HEK293 (cell line): ENCODE data around the gene NDFIP2.

Source experiments
- CTCF ChIA-PET: fragments of 350-600 bp; formaldehyde crosslinking; extraction: SDS; loops from one replicate; lab custom pipeline; 2021; ENCODE audit warnings: antibody characterized with exemption; lab: Yijun Ruan, JAX
- POLR2A ChIA-PET: fragments of 300-600 bp; formaldehyde crosslinking; extraction: SDS; loops from one replicate; lab custom pipeline; 2020; ENCODE audit warnings: antibody characterized with exemption, inconsistent platforms; lab: Yijun Ruan, JAX
- H3K27ac ChIP-seq: fragments of 200-500 bp; sonication (Bioruptor generic); 2 replicates; pipeline ENCODE4 v1.5.1; 2014; ENCODE audit warnings: low read depth, low read length, control low read depth, inconsistent platforms; ENCODE audit errors: extremely low read depth
- H3K36me3 ChIP-seq, 2 experiments: fragments of 200-500 bp in 1 of 2; sonication (Bioruptor generic) in 1 of 2; 1 replicate in 1 of 2; 2 replicates in 1 of 2; pipeline ENCODE4 v1.5.1; 2014 to 2017; ENCODE audit warnings: inconsistent platforms in 2 of 2, low read length in 2 of 2; ENCODE audit not compliant: control insufficient read depth in 2 of 2, insufficient read depth in 1 of 2
- H3K4me1 ChIP-seq: fragments of 200-500 bp; sonication (Bioruptor generic); 2 replicates; pipeline ENCODE4 v1.5.1; 2014; ENCODE audit warnings: mild to moderate bottlenecking, low read length, inconsistent platforms; ENCODE audit not compliant: control insufficient read depth, insufficient read depth
- H3K4me3 ChIP-seq: 2 replicates; pipeline ENCODE4 v1.5.1; 2011; ENCODE audit warnings: low read depth, mild to moderate bottlenecking, control low read depth, low read length, moderate library complexity
- H3K9me3 ChIP-seq: fragments of 200-500 bp; sonication (Bioruptor generic); 2 replicates; pipeline ENCODE4 v1.5.1; 2014; ENCODE audit warnings: low read depth, low read length, inconsistent platforms; ENCODE audit not compliant: control insufficient read depth, insufficient read depth
- FEZF1 ChIP-seq: fragments of 450-650 bp; formaldehyde crosslinking; IDR thresholded peaks from 2 replicates; pipeline ENCODE4 v1.5.1; 2016; ENCODE audit warnings: missing biosample characterization, missing genetic modification characterization
- GFI1B ChIP-seq: fragments of 450-650 bp; formaldehyde crosslinking; IDR thresholded peaks from 2 replicates; pipeline ENCODE4 v1.5.1; 2016; ENCODE audit warnings: missing biosample characterization, missing genetic modification characterization
- GLIS1 ChIP-seq: fragments of 450-650 bp; formaldehyde crosslinking; IDR thresholded peaks from 2 replicates; pipeline ENCODE4 v1.5.1; 2016; ENCODE audit warnings: missing biosample characterization, missing genetic modification characterization
- HOXA7 ChIP-seq: sonication (generic); formaldehyde crosslinking; IDR thresholded peaks from 2 replicates; pipeline ENCODE4 v1.8.1; 2022; ENCODE audit warnings: missing genetic modification reagents, borderline replicate concordance
- MEIS1 ChIP-seq: sonication (generic); formaldehyde crosslinking; IDR thresholded peaks from 2 replicates; pipeline ENCODE4 v1.8.1; 2022; ENCODE audit warnings: missing genetic modification reagents, mild to moderate bottlenecking, borderline replicate concordance
- RBAK ChIP-seq: fragments of 450-650 bp; formaldehyde crosslinking; IDR thresholded peaks from 2 replicates; pipeline ENCODE4 v1.5.1; 2016; ENCODE audit warnings: missing biosample characterization, missing genetic modification characterization
- SCRT2 ChIP-seq: fragments of 450-650 bp; formaldehyde crosslinking; IDR thresholded peaks from 2 replicates; pipeline ENCODE4 v1.5.1; 2016; ENCODE audit warnings: missing biosample characterization, missing genetic modification characterization
- SETDB1 ChIP-seq: IDR thresholded peaks from one replicate; pipeline ENCODE4 v1.6.1; 2017; ENCODE audit warnings: mild to moderate bottlenecking, low read length, moderate library complexity, mixed read lengths; ENCODE audit not compliant: insufficient read length
- TRIM28 ChIP-seq: IDR thresholded peaks from 2 replicates; pipeline ENCODE4 v1.6.1; 2011; ENCODE audit warnings: low read length, control low read depth, borderline replicate concordance
- ZBTB20 ChIP-seq: fragments of 450-650 bp; formaldehyde crosslinking; IDR thresholded peaks from 2 replicates; pipeline ENCODE4 v1.5.1; 2016; ENCODE audit warnings: missing biosample characterization, missing genetic modification characterization
- ZBTB8A ChIP-seq: fragments of 450-650 bp; formaldehyde crosslinking; IDR thresholded peaks from 2 replicates; pipeline ENCODE4 v1.5.1; 2016; ENCODE audit warnings: missing biosample characterization, missing genetic modification characterization
- ZEB2 ChIP-seq: fragments of 450-650 bp; formaldehyde crosslinking; IDR thresholded peaks from 2 replicates; pipeline ENCODE4 v1.5.1; 2016; ENCODE audit warnings: missing biosample characterization, missing genetic modification characterization
- ZFP41 ChIP-seq: fragments of 450-650 bp; formaldehyde crosslinking; IDR thresholded peaks from 2 replicates; pipeline ENCODE4 v1.5.1; 2016; ENCODE audit warnings: missing biosample characterization, missing genetic modification characterization, borderline replicate concordance
- ZFP69B ChIP-seq: fragments of 450-650 bp; formaldehyde crosslinking; IDR thresholded peaks from 2 replicates; pipeline ENCODE4 v1.5.1; 2016; ENCODE audit warnings: missing biosample characterization, missing genetic modification characterization
- ZNF19 ChIP-seq: fragments of 450-650 bp; formaldehyde crosslinking; IDR thresholded peaks from 2 replicates; pipeline ENCODE4; 2016; ENCODE audit warnings: missing biosample characterization, missing genetic modification characterization, low read depth
- ZNF223 ChIP-seq: fragments of 450-650 bp; formaldehyde crosslinking; IDR thresholded peaks from 2 replicates; pipeline ENCODE4 v1.5.1; 2016; ENCODE audit warnings: missing biosample characterization, missing genetic modification characterization
- ZNF26 ChIP-seq: fragments of 450-650 bp; formaldehyde crosslinking; IDR thresholded peaks from 2 replicates; pipeline ENCODE4 v1.5.1; 2016; ENCODE audit warnings: missing biosample characterization, missing genetic modification characterization
- ZNF324 ChIP-seq: fragments of 450-650 bp; formaldehyde crosslinking; IDR thresholded peaks from 2 replicates; pipeline ENCODE4 v1.5.1; 2016; ENCODE audit warnings: missing biosample characterization, missing genetic modification characterization
- ZNF416 ChIP-seq: fragments of 450-650 bp; formaldehyde crosslinking; IDR thresholded peaks from 2 replicates; pipeline ENCODE4 v1.5.1; 2016; ENCODE audit warnings: missing biosample characterization, missing genetic modification characterization
- ZNF473 ChIP-seq: fragments of 450-650 bp; formaldehyde crosslinking; IDR thresholded peaks from 2 replicates; pipeline ENCODE4 v1.5.1; 2017; ENCODE audit warnings: missing biosample characterization, missing genetic modification characterization
- ZNF530 ChIP-seq: fragments of 450-650 bp; formaldehyde crosslinking; IDR thresholded peaks from 2 replicates; pipeline ENCODE4 v1.5.1; 2016; ENCODE audit warnings: low read depth, missing biosample characterization, missing genetic modification characterization
- ZNF596 ChIP-seq: fragments of 450-650 bp; IDR thresholded peaks from 2 replicates; pipeline ENCODE4 v1.5.0; 2018; ENCODE audit warnings: missing biosample characterization, mild to moderate bottlenecking, missing genetic modification characterization, moderate library complexity
- ZNF621 ChIP-seq: fragments of 450-650 bp; formaldehyde crosslinking; IDR thresholded peaks from 2 replicates; pipeline ENCODE4 v1.5.1; 2017; ENCODE audit warnings: missing biosample characterization, missing genetic modification characterization
- TF ChIP-seq, protein P1 (sequence below): fragments of 450-650 bp; formaldehyde crosslinking; IDR thresholded peaks from 2 replicates; pipeline ENCODE4 v1.5.1; 2016; ENCODE audit warnings: missing biosample characterization, missing genetic modification characterization
- TF ChIP-seq, protein P2 (sequence below): fragments of 450-650 bp; formaldehyde crosslinking; IDR thresholded peaks from 2 replicates; pipeline ENCODE4 v1.5.1; 2016; ENCODE audit warnings: missing biosample characterization, missing genetic modification characterization, borderline replicate concordance
- TF ChIP-seq, protein P3 (sequence below): sonication (generic); formaldehyde crosslinking; IDR thresholded peaks from 2 replicates; pipeline ENCODE4 v1.8.1; 2022; ENCODE audit warnings: mild to moderate bottlenecking, moderate library complexity, missing genetic modification reagents

The NDFIP2 gene

GRCh38 chr13:79516595-79516994 lies 35.6 kb downstream of the NDFIP2 start:
- peaks cover 0 to 6% of the 10 kb centered on the region in 2 experiments; a peak in 1 of 3 replicates for H3K36me3 ChIP-seq
- CTCF ChIA-PET = interaction anchor here (0.5 to 1.5 kb wide), 4 partner anchors 28 to 1889 kb away, joined by 3 to 4 read pairs (median 3); no protein-coding TSS in a partner anchor
- TF ChIP-seq ZNF530 (tag by site-specific recombination) (no peak), FEZF1 (no peak), ZNF416 (tag by site-specific recombination) (no peak), ZNF19 (tag by site-specific recombination) (no peak), ZNF596 (tag by site-specific recombination) (no peak), ZFP69B (no peak), ZNF621 (tag by site-specific recombination) (no peak), MEIS1 (CRISPR knock-in tag) (no peak)
- TF ChIP-seq, protein P1, sequence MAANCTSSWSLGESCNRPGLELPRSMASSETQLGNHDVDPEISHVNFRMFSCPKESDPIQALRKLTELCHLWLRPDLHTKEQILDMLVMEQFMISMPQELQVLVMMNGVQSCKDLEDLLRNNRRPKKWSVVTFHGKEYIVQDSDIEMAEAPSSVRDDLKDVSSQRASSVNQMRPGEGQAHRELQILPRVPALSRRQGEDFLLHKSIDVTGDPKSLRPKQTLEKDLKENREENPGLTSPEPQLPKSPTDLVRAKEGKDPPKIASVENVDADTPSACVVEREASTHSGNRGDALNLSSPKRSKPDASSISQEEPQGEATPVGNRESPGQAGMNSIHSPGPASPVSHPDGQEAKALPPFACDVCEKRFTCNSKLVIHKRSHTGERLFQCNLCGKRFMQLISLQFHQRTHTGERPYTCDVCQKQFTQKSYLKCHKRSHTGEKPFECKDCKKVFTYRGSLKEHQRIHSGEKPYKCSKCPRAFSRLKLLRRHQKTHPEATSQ (tag by site-specific recombination) = no peak
- POLR2A ChIA-PET = no interaction called here
- H3K4me1 ChIP-seq = no peaks in the 10 kb centered on the region
- H3K27ac ChIP-seq = no peak overlapping the region
- H3K4me3 ChIP-seq = no peak overlapping the region
- no peaks in the 10 kb centered on the region for H3K9me3 ChIP-seq

- H3K27ac ChIP-seq = no peak overlapping the region
- TF ChIP-seq, protein P2, sequence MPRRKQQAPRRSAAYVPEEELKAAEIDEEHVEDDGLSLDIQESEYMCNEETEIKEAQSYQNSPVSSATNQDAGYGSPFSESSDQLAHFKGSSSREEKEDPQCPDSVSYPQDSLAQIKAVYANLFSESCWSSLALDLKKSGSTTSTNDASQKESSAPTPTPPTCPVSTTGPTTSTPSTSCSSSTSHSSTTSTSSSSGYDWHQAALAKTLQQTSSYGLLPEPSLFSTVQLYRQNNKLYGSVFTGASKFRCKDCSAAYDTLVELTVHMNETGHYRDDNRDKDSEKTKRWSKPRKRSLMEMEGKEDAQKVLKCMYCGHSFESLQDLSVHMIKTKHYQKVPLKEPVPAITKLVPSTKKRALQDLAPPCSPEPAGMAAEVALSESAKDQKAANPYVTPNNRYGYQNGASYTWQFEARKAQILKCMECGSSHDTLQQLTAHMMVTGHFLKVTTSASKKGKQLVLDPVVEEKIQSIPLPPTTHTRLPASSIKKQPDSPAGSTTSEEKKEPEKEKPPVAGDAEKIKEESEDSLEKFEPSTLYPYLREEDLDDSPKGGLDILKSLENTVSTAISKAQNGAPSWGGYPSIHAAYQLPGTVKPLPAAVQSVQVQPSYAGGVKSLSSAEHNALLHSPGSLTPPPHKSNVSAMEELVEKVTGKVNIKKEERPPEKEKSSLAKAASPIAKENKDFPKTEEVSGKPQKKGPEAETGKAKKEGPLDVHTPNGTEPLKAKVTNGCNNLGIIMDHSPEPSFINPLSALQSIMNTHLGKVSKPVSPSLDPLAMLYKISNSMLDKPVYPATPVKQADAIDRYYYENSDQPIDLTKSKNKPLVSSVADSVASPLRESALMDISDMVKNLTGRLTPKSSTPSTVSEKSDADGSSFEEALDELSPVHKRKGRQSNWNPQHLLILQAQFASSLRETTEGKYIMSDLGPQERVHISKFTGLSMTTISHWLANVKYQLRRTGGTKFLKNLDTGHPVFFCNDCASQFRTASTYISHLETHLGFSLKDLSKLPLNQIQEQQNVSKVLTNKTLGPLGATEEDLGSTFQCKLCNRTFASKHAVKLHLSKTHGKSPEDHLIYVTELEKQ (tag by site-specific recombination) = no peak
- no peak for TF ChIP-seq TRIM28
- TF ChIP-seq ZFP69B = no peak
- no peak for TF ChIP-seq ZBTB8A (tag by site-specific recombination)
- no peak for TF ChIP-seq HOXA7 (CRISPR knock-in tag)
- no peak for TF ChIP-seq ZNF26 (tag by site-specific recombination)
- TF ChIP-seq GFI1B (tag by site-specific recombination) = no peak
- TF ChIP-seq, protein P3, sequence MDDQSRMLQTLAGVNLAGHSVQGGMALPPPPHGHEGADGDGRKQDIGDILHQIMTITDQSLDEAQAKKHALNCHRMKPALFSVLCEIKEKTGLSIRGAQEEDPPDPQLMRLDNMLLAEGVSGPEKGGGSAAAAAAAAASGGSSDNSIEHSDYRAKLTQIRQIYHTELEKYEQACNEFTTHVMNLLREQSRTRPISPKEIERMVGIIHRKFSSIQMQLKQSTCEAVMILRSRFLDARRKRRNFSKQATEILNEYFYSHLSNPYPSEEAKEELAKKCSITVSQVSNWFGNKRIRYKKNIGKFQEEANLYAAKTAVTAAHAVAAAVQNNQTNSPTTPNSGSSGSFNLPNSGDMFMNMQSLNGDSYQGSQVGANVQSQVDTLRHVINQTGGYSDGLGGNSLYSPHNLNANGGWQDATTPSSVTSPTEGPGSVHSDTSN (CRISPR knock-in tag) = no peak
- no peak for TF ChIP-seq GLIS1 (tag by site-specific recombination)
- no peak for TF ChIP-seq ZEB2 (tag by site-specific recombination)
- TF ChIP-seq ZFP41 (tag by site-specific recombination) = no peak
- TF ChIP-seq RBAK = no peak
- no peak for TF ChIP-seq ZNF324
- no peak for TF ChIP-seq ZNF223 (tag by site-specific recombination)
- no peak for TF ChIP-seq FEZF1
- no peak for TF ChIP-seq SCRT2 (tag by site-specific recombination)
- no peak for TF ChIP-seq ZBTB20 (tag by site-specific recombination)
- TF ChIP-seq ZNF473 (tag by site-specific recombination) = no peak
- no peak for TF ChIP-seq SETDB1
- no peak for TF ChIP-seq MEIS1 (CRISPR knock-in tag)
- POLR2A ChIA-PET = no interaction called here
- no peaks in the 10 kb centered on the region for H3K4me1 ChIP-seq
- H3K9me3 ChIP-seq = no peaks in the 10 kb centered on the region
- CTCF ChIA-PET = interaction anchor here (0.7 to 1.1 kb wide), 2 partner anchors 22 to 96 kb away, joined by 3 read pairs; no protein-coding TSS in a partner anchor
- peaks cover 0 to 25% of the 10 kb centered on the region in 2 experiments; a peak in 1 of 3 replicates for H3K36me3 ChIP-seq
- no peak overlapping the region for H3K4me3 ChIP-seq
Measured at GRCh38 chr13:79519255-79519654, 38.3 kb downstream of the NDFIP2 start.
